ENCODE measurements around the gene NEDD4L.
"Not testable (repeated sequence)": the region's sequence is repeated elsewhere in the genome, so short reads cannot be mapped to it uniquely, and the experiment has no call there.

Gene NEDD4L

DNA sequence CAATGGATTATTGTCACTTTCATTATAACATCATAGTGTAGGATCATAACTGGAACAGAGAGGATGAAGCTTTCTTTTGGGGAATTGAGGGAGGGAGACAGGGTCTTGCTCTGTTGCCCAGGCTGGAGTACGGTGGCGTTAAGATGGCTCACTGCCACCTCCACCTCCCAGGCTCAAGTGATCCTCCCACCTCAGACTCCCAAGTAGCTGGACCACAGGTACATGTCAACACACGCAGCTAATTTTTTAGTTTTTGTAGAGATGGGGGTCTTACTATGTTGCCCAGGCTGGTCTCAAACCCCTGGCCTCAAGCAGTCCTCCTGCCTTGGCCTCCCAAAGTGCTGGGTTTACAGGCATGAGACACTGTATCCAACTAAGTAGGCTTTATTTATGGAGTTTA, 221.5 kb downstream of the NEDD4L start:
- H3K4me1 ChIP-seq (ENCODE audit: control insufficient read depth, insufficient read depth, low read length), result peaks cover 63% of the 10 kb centered on the region
- not testable (repeated sequence) for H3K4me3 ChIP-seq (ENCODE audit: low read length); H3K4me2 ChIP-seq (ENCODE audit: low read length); H3K9ac ChIP-seq (ENCODE audit: low read depth, low read length); H3K9me3 ChIP-seq (replicated peaks; ENCODE audit: low read length); H3K36me3 ChIP-seq (ENCODE audit: insufficient read depth, low read length); H3K27me3 ChIP-seq (ENCODE audit: control insufficient read depth, insufficient read depth, low read length)

DNA sequence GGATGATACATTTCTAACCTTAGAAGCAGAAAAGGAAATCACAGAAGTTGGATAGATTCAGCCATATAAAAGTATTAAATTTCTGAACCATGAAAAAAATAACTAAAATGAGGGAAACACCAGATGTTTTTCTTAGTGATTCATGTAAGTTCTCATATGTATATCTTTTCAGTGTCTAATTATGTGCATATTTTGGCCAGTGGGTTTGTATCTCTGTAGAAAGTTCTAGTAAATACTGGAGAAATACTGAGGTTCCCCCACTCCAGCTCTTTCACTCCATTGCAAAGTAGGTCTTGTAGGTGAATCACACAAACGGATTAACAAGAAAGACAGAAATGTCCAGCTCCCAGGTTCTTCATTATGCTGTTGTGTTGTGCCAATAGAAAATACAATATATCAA, 222.3 kb downstream of the NEDD4L start:
- no peaks in the 10 kb centered on the region for H3K36me3 ChIP-seq (ENCODE audit: insufficient read depth, low read length)
- no peaks in the 10 kb centered on the region for H3K27me3 ChIP-seq (ENCODE audit: control insufficient read depth, insufficient read depth, low read length)
- H3K9ac ChIP-seq (ENCODE audit: low read depth, low read length), result no peak overlapping the region
- H3K4me1 ChIP-seq (ENCODE audit: control insufficient read depth, insufficient read depth, low read length), result peaks cover 63% of the 10 kb centered on the region
- peak overlapping the region; percentile 27 for H3K4me2 ChIP-seq (ENCODE audit: low read length)
- H3K4me3 ChIP-seq (ENCODE audit: low read length), result no peak overlapping the region
- no peaks in the 10 kb centered on the region for H3K9me3 ChIP-seq (replicated peaks; ENCODE audit: low read length)

DNA sequence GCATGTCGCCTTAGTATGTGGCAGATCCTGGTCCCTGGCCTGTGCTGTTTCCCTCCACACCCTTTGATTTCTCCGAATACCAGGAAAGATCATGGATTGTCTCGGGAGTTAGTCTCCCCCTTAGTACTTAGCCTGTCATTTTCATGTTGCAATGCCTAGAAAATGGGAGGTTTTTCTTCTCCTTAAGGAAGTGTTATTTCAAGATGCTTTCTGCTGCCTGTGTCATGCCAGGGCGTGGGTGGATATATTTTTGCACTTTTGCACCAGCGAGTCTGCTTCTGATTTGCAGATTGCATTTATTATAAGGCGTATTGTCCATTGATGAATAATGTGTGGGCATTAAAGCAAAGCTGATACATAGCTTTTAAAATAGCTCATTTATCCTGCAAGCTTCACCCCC, 223.5 kb downstream of the NEDD4L start:
- H3K9me3 ChIP-seq (replicated peaks; ENCODE audit: low read length), result no peaks in the 10 kb centered on the region
- no peaks in the 10 kb centered on the region for H3K36me3 ChIP-seq (ENCODE audit: insufficient read depth, low read length)
- no peak overlapping the region for H3K4me3 ChIP-seq (ENCODE audit: low read length)
- H3K4me2 ChIP-seq (ENCODE audit: low read length), result peak overlapping the region; percentile 46
- no peak overlapping the region for H3K9ac ChIP-seq (ENCODE audit: low read depth, low read length)
- H3K4me1 ChIP-seq (ENCODE audit: control insufficient read depth, insufficient read depth, low read length), result peaks cover 61% of the 10 kb centered on the region
- H3K27me3 ChIP-seq (ENCODE audit: control insufficient read depth, insufficient read depth, low read length), result no peaks in the 10 kb centered on the region

DNA sequence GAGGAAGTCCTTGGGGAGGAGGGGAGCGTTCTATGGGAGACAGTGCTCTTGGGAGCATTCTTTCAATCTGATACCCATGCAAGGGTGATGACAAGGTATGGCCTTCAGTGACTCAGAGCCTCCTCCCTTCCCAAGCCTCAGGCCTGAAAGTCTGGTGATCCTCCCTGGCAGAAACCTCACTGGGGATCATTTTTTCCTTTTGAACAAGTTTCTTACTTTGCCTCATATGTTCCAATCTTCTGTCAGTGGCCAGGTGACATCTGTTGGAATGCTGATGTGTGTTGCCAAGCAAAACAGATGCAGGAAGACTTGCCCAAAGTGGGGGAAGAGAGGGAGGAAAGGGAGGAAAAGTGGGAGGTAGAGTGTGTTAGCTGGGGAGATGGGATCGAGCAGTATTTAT, 224.8 kb downstream of the NEDD4L start:
- H3K9ac ChIP-seq (ENCODE audit: low read depth, low read length), result no peak overlapping the region
- H3K4me3 ChIP-seq (ENCODE audit: low read length), result no peak overlapping the region
- H3K4me2 ChIP-seq (ENCODE audit: low read length), result peak overlapping the region; percentile 16
- H3K4me1 ChIP-seq (ENCODE audit: control insufficient read depth, insufficient read depth, low read length), result peaks cover 57% of the 10 kb centered on the region
- H3K36me3 ChIP-seq (ENCODE audit: insufficient read depth, low read length), result no peaks in the 10 kb centered on the region
- no peaks in the 10 kb centered on the region for H3K9me3 ChIP-seq (replicated peaks; ENCODE audit: low read length)
- H3K27me3 ChIP-seq (ENCODE audit: control insufficient read depth, insufficient read depth, low read length), result no peaks in the 10 kb centered on the region

DNA sequence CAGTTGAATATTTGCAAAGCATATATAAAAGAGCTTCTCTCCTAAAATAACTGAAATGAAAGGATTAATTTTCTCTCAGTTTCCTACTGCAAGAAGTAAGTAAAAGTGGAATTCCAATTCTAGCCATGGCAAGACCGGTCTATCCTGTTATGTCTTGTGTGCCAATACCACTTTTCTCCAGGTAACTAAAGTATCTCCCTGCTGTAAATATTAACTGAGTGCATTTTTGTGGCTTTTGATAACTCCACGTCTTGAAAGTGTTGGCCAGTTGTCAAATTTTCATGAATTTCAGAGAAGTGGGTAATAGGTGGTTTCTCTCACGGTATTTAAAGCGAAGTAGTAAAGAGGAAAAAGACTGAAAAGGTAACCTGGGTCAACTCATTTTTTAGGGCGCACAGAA, 225.9 kb downstream of the NEDD4L start:
- no peak overlapping the region for H3K9ac ChIP-seq (ENCODE audit: low read depth, low read length)
- peaks cover 46% of the 10 kb centered on the region for H3K4me1 ChIP-seq (ENCODE audit: control insufficient read depth, insufficient read depth, low read length)
- H3K4me2 ChIP-seq (ENCODE audit: low read length), result no peak overlapping the region
- H3K9me3 ChIP-seq (replicated peaks; ENCODE audit: low read length), result no peaks in the 10 kb centered on the region
- H3K27me3 ChIP-seq (ENCODE audit: control insufficient read depth, insufficient read depth, low read length), result no peaks in the 10 kb centered on the region
- H3K4me3 ChIP-seq (ENCODE audit: low read length), result no peak overlapping the region
- H3K36me3 ChIP-seq (ENCODE audit: insufficient read depth, low read length), result no peaks in the 10 kb centered on the region

DNA sequence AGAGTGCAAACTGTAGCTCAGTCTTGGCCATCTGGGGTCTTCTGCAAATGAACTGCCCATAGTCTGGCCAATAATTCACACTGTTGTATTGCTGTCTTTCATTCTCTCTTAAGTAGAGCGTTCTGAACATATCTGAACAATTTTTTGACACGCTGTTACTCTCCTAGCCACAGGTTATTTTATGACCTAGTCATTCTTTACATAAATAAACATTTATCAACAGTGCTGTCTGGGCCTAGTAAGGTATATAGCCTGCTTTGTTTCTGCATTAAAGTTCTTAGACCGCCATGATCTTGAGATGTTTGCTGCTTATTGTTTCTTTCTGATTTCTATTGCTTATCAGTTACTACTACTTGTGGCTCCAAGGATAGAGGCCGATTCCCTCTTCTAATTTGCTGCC, 226.4 kb downstream of the NEDD4L start:
- H3K9me3 ChIP-seq (replicated peaks; ENCODE audit: low read length), result no peaks in the 10 kb centered on the region

DNA sequence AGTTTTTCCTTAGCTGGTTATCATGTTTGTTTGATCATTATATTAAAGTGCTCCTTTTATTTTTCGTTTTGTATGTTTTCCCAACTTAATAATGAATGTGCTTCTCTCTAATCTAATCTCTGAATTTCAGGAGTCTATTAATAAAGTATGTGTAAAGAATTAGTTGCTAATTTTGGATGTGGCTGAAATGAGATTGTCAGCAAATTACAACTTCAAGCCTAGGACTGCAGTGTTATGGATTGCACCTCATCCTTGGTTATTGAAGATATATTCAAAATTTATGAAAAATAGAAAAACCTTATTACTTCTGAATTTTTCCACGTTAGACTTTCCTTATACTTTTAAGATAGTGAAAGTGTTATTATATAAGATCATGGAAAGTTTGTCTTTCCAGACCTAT, 227.7 kb downstream of the NEDD4L start:
- no peaks in the 10 kb centered on the region for H3K27me3 ChIP-seq (ENCODE audit: control insufficient read depth, insufficient read depth, low read length)
- no peaks in the 10 kb centered on the region for H3K9me3 ChIP-seq (replicated peaks; ENCODE audit: low read length)
- H3K4me1 ChIP-seq (ENCODE audit: control insufficient read depth, insufficient read depth, low read length), result peaks cover 32% of the 10 kb centered on the region
- no peaks in the 10 kb centered on the region for H3K36me3 ChIP-seq (ENCODE audit: insufficient read depth, low read length)
- H3K9ac ChIP-seq (ENCODE audit: low read depth, low read length), result no peak overlapping the region
- no peak overlapping the region for H3K4me3 ChIP-seq (ENCODE audit: low read length)
- H3K4me2 ChIP-seq (ENCODE audit: low read length), result no peak overlapping the region

More for the DNA sequence above, 226.4 kb downstream of the NEDD4L start:
- Histone ChIP-seq H3K4me3 (ENCODE audit: low read length) (no peak overlapping the region), H3K4me1 (ENCODE audit: control insufficient read depth, insufficient read depth, low read length) (peaks cover 43% of the 10 kb centered on the region), H3K36me3 (ENCODE audit: insufficient read depth, low read length) (no peaks in the 10 kb centered on the region), H3K4me2 (ENCODE audit: low read length) (no peak overlapping the region), H3K27me3 (ENCODE audit: control insufficient read depth, insufficient read depth, low read length) (no peaks in the 10 kb centered on the region), H3K9ac (ENCODE audit: low read depth, low read length) (no peak overlapping the region)

DNA sequence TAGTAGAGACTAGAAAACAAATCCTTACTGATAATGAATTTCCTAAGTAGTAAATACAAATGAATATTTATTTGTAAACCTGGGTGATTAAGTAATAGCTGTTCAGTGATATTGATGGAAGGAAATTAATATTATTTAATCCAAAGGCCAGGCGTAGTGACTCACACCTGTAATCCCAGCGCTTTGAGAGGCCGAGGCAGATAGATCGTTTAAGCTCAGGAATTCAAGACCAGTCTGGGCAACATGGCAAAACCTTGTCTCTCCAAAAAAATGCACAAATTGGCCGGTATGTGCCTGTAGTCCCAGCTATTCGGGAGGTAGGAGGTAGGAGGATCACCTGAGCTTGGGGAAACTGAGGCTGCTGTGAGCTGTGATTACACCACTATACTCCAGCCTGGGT, 228.2 kb downstream of the NEDD4L start:
- H3K4me2 ChIP-seq (ENCODE audit: low read length), result no peak overlapping the region
- no peaks in the 10 kb centered on the region for H3K27me3 ChIP-seq (ENCODE audit: control insufficient read depth, insufficient read depth, low read length)
- H3K9ac ChIP-seq (ENCODE audit: low read depth, low read length), result no peak overlapping the region
- peaks cover 31% of the 10 kb centered on the region for H3K4me1 ChIP-seq (ENCODE audit: control insufficient read depth, insufficient read depth, low read length)
- no peak overlapping the region for H3K4me3 ChIP-seq (ENCODE audit: low read length)
- H3K9me3 ChIP-seq (replicated peaks; ENCODE audit: low read length), result no peaks in the 10 kb centered on the region
- no peaks in the 10 kb centered on the region for H3K36me3 ChIP-seq (ENCODE audit: insufficient read depth, low read length)

DNA sequence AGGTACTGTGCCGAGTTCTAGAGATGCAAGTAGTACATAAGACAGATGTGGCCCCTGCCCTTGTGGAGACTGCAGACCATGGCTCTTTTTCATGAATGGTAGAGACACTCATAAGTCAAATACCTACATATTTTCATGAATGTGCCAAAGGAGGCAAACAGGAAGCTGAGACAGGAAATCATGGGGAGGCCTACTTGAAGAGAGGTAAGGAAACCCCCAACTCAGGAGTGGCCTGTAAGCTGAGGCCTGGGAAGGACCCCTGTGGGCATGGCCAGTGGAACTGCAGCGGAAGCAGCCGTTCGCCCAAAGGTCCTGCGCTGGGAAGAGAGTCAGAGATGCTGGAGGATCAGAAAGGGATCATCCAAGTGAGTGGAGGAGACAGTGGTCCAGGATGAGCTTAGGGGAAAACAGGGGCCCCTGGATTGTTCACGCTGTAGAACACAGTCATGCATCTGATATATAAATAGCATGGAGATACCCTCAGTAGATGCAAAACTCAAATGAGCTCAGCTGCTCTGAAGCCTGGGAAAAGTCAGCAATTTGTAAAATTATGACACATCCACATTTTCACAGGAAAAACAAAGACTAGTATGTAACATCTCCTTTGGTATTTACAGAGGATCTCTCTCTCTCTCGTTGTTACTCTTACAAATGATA, 228.9 kb downstream of the NEDD4L start:
- Histone ChIP-seq H3K4me3 (ENCODE audit: low read length) (no peak overlapping the region), H3K4me2 (ENCODE audit: low read length) (no peak overlapping the region), H3K27me3 (ENCODE audit: control insufficient read depth, insufficient read depth, low read length) (no peaks in the 10 kb centered on the region), H3K36me3 (ENCODE audit: insufficient read depth, low read length) (no peaks in the 10 kb centered on the region), H3K9ac (ENCODE audit: low read depth, low read length) (no peak overlapping the region), H3K9me3 (replicated peaks; ENCODE audit: low read length) (no peaks in the 10 kb centered on the region), H3K4me1 (ENCODE audit: control insufficient read depth, insufficient read depth, low read length) (peaks cover 24% of the 10 kb centered on the region)

DNA sequence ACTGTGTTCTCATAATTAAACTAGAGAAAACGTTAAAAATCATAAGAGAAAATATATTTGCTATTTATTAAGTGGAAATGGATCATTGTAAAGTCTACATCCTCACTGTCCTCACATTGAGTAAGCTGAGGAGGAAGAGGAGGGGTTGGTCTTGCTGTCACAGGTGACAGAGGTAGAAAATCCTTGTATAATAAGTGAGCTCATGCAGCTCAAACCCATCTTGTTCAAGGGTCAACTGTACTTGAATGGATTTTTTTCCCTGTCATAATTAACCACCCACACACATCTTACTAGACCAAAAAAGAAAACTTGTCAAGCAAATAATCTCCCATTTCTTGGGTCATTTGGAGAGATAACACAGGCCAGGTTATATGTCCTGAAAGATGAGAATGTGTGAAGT, 231.2 kb downstream of the NEDD4L start:
- no peak overlapping the region for H3K4me3 ChIP-seq (ENCODE audit: low read length)
- H3K9ac ChIP-seq (ENCODE audit: low read depth, low read length), result no peak overlapping the region
- H3K9me3 ChIP-seq (replicated peaks; ENCODE audit: low read length), result no peaks in the 10 kb centered on the region
- no peaks in the 10 kb centered on the region for H3K36me3 ChIP-seq (ENCODE audit: insufficient read depth, low read length)
- H3K4me2 ChIP-seq (ENCODE audit: low read length), result no peak overlapping the region
- no peaks in the 10 kb centered on the region for H3K27me3 ChIP-seq (ENCODE audit: control insufficient read depth, insufficient read depth, low read length)
- peaks cover 10% of the 10 kb centered on the region for H3K4me1 ChIP-seq (ENCODE audit: control insufficient read depth, insufficient read depth, low read length)

DNA sequence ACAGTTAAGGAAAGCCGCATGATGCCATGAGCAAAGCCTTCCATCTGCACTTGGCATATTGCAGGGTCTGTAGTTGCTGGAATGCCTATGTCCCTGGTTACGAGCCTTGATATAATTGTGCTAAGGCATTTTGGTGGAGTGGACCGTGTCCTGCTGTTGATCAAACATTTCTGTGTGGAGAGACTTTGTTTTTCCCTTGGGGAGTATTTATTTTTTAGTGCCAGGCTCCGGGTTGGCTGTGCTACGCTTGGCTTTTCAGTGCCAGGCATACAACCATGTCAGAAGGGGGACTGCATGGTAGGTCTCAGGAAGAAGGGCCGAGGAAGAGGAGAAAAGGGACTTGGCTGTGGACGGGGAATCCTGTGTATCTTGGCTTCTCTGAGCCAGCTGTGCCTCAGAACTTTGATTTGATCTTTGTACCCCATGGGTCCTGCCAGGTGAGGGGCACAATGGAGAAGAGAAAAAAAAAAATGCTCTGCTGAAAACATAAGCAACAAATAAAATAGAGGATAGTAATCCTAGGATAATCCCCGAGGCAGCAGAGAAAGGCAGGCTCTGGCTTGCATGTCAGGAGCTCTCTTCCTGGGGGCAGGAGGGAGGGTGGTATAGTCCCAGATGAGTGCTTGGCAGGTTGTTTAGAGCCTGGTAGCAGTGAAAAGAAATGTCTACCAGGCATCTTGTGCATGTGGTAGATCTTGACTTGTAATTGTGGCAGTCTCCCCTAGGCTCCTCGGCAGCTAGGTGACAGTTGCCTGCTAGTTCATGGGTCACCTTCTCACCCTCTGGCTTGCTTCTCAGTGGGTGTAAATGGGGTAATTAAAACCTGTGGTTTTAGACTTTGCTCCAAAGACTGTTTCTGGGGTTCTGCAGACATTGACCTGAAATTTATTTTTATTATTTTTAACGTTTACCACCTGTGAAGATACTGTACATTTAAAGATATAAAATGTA, 233.0 kb downstream of the NEDD4L start:
- Histone ChIP-seq H3K4me3 (ENCODE audit: low read length) (no peak overlapping the region), H3K36me3 (ENCODE audit: insufficient read depth, low read length) (no peaks in the 10 kb centered on the region), H3K4me2 (ENCODE audit: low read length) (no peak overlapping the region), H3K9ac (ENCODE audit: low read depth, low read length) (no peak overlapping the region), H3K27me3 (ENCODE audit: control insufficient read depth, insufficient read depth, low read length) (no peaks in the 10 kb centered on the region), H3K9me3 (replicated peaks; ENCODE audit: low read length) (no peaks in the 10 kb centered on the region), H3K4me1 (ENCODE audit: control insufficient read depth, insufficient read depth, low read length) (peaks cover 10% of the 10 kb centered on the region)
